ENCODE results near the gene MST1. TPM values are rescaled to one million over a fixed set of nuclear protein-coding genes. Genes with fewer than 3 reads are reported as not detected.

The MST1 gene
- total and polyA plus RNA-seq, 2 of the 8 experiments (the other 6 are each of a cell fraction or from before 2014, with no cell fraction given) = 6.2 to 9.5 TPM

DNA sequence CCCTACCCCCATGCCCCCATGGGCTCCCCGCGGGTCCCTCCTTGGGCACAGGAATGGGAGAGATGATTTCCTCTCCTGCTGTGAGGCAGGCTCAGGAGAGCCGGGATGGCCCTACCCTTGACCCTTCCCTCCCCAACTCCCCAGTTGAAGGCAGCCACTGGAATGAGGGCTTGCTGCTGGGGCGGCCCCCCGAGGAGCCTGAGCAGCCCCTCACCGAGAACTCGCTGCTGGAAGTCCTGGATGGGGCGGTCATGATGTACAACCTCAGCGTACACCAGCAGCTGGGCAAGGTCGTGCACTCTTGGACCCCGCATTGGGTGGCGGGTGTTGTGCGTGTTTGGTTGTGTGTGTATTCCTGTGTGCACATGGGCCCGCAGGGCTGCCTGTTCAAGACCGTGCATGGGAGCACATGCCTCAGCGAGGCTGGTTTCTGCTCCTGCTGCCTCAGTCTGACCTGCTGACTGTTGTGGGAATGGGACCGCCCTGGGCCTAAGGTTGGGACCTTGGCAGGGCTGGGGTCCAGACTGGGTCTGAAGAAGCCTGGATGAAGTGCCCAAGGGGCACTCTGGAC is 16.2 kb upstream of the MST1 start:
- 96% methylated on average over 11 of the region's 17 CpGs; no CpG with 5 or more reads in 1 of the 2 experiments for WGBS, 2 experiments (ENCODE audit: extremely low coverage in 1 of 2, insufficient coverage in 1 of 2, insufficient read length in 1 of 2, insufficient replicate concordance in 2 of 2, low coverage in 1 of 2, low lambda C conversion rate in 2 of 2, missing lambda C conversion rate in 1 of 2)
- H3K9me3 ChIP-seq (ENCODE audit: insufficient read depth in 2 of 2, low read depth in 1 of 2, low read length in 1 of 2) = no peaks in the 10 kb centered on the region
- H4K8ac ChIP-seq (ENCODE audit: extremely low read depth, insufficient read depth, low read length) = no peak overlapping the region
- H3K14ac ChIP-seq (ENCODE audit: insufficient read length) = no peak overlapping the region
- H3K27me3 ChIP-seq (replicated peaks in 1 of 4; ENCODE audit: control insufficient read depth in 3 of 4, extremely low read depth in 1 of 4, insufficient read depth in 3 of 4, low read length in 3 of 4) = no peaks in the 10 kb centered on the region
- no peak overlapping the region for H3K4me2 ChIP-seq (ENCODE audit: insufficient read depth in 1 of 2, low read depth in 2 of 2, low read length in 2 of 2)
- DNase-seq (ENCODE audit: low read depth in 1 of 2, low spot score in 2 of 2) (no peak), FAIRE-seq (no peak)
- no peak overlapping the region for H2BK15ac ChIP-seq (ENCODE audit: low read length)
- H2BK120ac ChIP-seq (replicated peaks; ENCODE audit: low read depth, low read length) = no peak overlapping the region
- H3K4me1 ChIP-seq (replicated peaks in 1 of 4; ENCODE audit: control insufficient read depth in 3 of 4, insufficient read depth in 4 of 4, low read length in 3 of 4) = peaks cover 0 to 9% (median 5%) of the 10 kb centered on the region in 4 experiments; a peak in 5 of 7 replicates
- no peak overlapping the region for H2AFZ ChIP-seq (ENCODE audit: low read length)
- CTCF ChIA-PET (ENCODE audit: partially characterized antibody) = interaction anchor here (9.7 kb wide), 1 partner anchor 13 kb away, joined by 127 read pairs; the partner anchor contains the start of gene AMIGO3
- H3K79me1 ChIP-seq (ENCODE audit: low read depth, low read length) = no peaks in the 10 kb centered on the region
- H3K4me3 ChIP-seq (ENCODE audit: extremely low read depth in 1 of 4, insufficient read depth in 2 of 4, low read depth in 3 of 4, low read length in 4 of 4) = no peak overlapping the region
- no peak overlapping the region for H3K9ac ChIP-seq (replicated peaks in 1 of 4; ENCODE audit: extremely low read depth in 1 of 4, low read depth in 3 of 4, low read length in 3 of 4)
- no peak overlapping the region for H2BK12ac ChIP-seq (ENCODE audit: low read depth, low read length)
- POLR2A ChIA-PET (ENCODE audit: partially characterized antibody) = interaction anchor here (0.7 to 5.7 kb wide), 2 partner anchors 13 to 61 kb away, joined by 3 to 57 read pairs; partner anchors contain the start of gene AMIGO3
- peaks cover 0 to 14% of the 10 kb centered on the region in 2 experiments for H4K20me1 ChIP-seq (replicated peaks in 1 of 2; ENCODE audit: control insufficient read depth in 1 of 2, insufficient read depth in 2 of 2, low read length in 2 of 2)
- no peaks in the 10 kb centered on the region for H3K23me2 ChIP-seq (ENCODE audit: low read depth, low read length)
- no peak overlapping the region for H4K5ac ChIP-seq (ENCODE audit: insufficient read length, low read depth, low read length)
- H3K4ac ChIP-seq (replicated peaks; ENCODE audit: insufficient read length, low read depth, low read length) = no peak overlapping the region
- H3K18ac ChIP-seq (ENCODE audit: extremely low read depth, low read length) = no peak overlapping the region
- H3K27ac ChIP-seq (ENCODE audit: low read depth, low read length) = no peak overlapping the region
- H3K36me3 ChIP-seq (ENCODE audit: control insufficient read depth in 2 of 4, insufficient read depth in 4 of 4, low read length in 3 of 4) = peaks cover 4 to 5% (median 5%) of the 10 kb centered on the region in 4 experiments; a peak in 5 of 8 replicates
- no peak overlapping the region for H3K23ac ChIP-seq (ENCODE audit: insufficient read length)
- H2AK5ac ChIP-seq (ENCODE audit: low read depth, low read length) = no peak overlapping the region
- H2BK5ac ChIP-seq (ENCODE audit: low read depth, low read length) = no peak overlapping the region
- H2BK20ac ChIP-seq (ENCODE audit: low read length) = no peak overlapping the region
- no peak overlapping the region for H4K91ac ChIP-seq (replicated peaks; ENCODE audit: insufficient read length, low read length)
- H3K79me2 ChIP-seq (ENCODE audit: control insufficient read depth in 1 of 2, insufficient read depth in 2 of 2, low read length in 2 of 2) = no peaks in the 10 kb centered on the region
- no peak overlapping the region for H3K56ac ChIP-seq (replicated peaks; ENCODE audit: insufficient read length, low read depth, low read length)
- TF ChIP-seq HDAC6 (IDR thresholded peaks at IDR 0.05; ENCODE audit: low read depth, low read length) (no peak), SP2 (IDR thresholded peaks at IDR 0.05; ENCODE audit: low read length) (no peak)
